ENCODE results near the gene CRYL1. TPM values are rescaled to one million over a fixed set of nuclear protein-coding genes. Genes with fewer than 3 reads are reported as not detected.

CRYL1 gene
- total and polyA plus RNA-seq, 2 of the 8 experiments (the other 6 are each of a cell fraction or from before 2014, with no cell fraction given): 1.9 to 6.4 TPM

DNA sequence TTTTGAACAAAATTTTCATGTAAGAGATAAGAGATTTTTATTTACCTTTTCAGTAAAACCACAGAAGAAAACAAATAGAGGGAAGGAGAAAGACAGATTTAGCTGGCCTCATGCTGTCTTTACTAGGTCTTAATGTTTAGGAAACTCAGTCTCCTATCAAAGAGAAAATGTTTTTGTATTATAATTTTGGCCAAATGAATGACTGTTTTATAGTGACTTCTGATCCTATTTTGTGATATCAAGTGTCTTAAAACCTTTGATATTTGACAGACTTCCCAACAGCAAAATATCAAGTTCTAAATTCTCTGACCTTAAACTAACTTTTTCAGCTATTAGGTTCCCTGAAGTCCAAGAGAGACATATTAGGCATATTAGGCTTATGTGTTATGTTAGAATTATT, 27.0 kb downstream of the CRYL1 start (continued):
- TF ChIP-seq, protein P1, sequence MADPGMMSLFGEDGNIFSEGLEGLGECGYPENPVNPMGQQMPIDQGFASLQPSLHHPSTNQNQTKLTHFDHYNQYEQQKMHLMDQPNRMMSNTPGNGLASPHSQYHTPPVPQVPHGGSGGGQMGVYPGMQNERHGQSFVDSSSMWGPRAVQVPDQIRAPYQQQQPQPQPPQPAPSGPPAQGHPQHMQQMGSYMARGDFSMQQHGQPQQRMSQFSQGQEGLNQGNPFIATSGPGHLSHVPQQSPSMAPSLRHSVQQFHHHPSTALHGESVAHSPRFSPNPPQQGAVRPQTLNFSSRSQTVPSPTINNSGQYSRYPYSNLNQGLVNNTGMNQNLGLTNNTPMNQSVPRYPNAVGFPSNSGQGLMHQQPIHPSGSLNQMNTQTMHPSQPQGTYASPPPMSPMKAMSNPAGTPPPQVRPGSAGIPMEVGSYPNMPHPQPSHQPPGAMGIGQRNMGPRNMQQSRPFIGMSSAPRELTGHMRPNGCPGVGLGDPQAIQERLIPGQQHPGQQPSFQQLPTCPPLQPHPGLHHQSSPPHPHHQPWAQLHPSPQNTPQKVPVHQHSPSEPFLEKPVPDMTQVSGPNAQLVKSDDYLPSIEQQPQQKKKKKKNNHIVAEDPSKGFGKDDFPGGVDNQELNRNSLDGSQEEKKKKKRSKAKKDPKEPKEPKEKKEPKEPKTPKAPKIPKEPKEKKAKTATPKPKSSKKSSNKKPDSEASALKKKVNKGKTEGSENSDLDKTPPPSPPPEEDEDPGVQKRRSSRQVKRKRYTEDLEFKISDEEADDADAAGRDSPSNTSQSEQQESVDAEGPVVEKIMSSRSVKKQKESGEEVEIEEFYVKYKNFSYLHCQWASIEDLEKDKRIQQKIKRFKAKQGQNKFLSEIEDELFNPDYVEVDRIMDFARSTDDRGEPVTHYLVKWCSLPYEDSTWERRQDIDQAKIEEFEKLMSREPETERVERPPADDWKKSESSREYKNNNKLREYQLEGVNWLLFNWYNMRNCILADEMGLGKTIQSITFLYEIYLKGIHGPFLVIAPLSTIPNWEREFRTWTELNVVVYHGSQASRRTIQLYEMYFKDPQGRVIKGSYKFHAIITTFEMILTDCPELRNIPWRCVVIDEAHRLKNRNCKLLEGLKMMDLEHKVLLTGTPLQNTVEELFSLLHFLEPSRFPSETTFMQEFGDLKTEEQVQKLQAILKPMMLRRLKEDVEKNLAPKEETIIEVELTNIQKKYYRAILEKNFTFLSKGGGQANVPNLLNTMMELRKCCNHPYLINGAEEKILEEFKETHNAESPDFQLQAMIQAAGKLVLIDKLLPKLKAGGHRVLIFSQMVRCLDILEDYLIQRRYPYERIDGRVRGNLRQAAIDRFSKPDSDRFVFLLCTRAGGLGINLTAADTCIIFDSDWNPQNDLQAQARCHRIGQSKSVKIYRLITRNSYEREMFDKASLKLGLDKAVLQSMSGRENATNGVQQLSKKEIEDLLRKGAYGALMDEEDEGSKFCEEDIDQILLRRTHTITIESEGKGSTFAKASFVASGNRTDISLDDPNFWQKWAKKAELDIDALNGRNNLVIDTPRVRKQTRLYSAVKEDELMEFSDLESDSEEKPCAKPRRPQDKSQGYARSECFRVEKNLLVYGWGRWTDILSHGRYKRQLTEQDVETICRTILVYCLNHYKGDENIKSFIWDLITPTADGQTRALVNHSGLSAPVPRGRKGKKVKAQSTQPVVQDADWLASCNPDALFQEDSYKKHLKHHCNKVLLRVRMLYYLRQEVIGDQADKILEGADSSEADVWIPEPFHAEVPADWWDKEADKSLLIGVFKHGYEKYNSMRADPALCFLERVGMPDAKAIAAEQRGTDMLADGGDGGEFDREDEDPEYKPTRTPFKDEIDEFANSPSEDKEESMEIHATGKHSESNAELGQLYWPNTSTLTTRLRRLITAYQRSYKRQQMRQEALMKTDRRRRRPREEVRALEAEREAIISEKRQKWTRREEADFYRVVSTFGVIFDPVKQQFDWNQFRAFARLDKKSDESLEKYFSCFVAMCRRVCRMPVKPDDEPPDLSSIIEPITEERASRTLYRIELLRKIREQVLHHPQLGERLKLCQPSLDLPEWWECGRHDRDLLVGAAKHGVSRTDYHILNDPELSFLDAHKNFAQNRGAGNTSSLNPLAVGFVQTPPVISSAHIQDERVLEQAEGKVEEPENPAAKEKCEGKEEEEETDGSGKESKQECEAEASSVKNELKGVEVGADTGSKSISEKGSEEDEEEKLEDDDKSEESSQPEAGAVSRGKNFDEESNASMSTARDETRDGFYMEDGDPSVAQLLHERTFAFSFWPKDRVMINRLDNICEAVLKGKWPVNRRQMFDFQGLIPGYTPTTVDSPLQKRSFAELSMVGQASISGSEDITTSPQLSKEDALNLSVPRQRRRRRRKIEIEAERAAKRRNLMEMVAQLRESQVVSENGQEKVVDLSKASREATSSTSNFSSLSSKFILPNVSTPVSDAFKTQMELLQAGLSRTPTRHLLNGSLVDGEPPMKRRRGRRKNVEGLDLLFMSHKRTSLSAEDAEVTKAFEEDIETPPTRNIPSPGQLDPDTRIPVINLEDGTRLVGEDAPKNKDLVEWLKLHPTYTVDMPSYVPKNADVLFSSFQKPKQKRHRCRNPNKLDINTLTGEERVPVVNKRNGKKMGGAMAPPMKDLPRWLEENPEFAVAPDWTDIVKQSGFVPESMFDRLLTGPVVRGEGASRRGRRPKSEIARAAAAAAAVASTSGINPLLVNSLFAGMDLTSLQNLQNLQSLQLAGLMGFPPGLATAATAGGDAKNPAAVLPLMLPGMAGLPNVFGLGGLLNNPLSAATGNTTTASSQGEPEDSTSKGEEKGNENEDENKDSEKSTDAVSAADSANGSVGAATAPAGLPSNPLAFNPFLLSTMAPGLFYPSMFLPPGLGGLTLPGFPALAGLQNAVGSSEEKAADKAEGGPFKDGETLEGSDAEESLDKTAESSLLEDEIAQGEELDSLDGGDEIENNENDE (IDR thresholded peaks at IDR 0.05; ENCODE audit: insufficient replicate concordance, low read length): no peak
- no peak for TF ChIP-seq BACH1 (IDR thresholded peaks at IDR 0.05; ENCODE audit: low read length)
- TF ChIP-seq, protein P2, sequence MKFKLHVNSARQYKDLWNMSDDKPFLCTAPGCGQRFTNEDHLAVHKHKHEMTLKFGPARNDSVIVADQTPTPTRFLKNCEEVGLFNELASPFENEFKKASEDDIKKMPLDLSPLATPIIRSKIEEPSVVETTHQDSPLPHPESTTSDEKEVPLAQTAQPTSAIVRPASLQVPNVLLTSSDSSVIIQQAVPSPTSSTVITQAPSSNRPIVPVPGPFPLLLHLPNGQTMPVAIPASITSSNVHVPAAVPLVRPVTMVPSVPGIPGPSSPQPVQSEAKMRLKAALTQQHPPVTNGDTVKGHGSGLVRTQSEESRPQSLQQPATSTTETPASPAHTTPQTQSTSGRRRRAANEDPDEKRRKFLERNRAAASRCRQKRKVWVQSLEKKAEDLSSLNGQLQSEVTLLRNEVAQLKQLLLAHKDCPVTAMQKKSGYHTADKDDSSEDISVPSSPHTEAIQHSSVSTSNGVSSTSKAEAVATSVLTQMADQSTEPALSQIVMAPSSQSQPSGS (IDR thresholded peaks at IDR 0.05; ENCODE audit: low read length): no peak
